Heart left ventricle (tissue), 16 donors: Measurements from ENCODE around the gene SH3BGRL3. TPM values are rescaled to one million over a fixed set of nuclear protein-coding genes. Genes with fewer than 3 reads are reported as not detected.

Experiments used
- ATAC-seq, 4 donors: fragments of 200-7000 bp; cut with Tn5 transposase; one replicate each; pipeline ENCODE4 v1.9.1; 2020 to 2022; ENCODE audit warnings: moderate library complexity in 4 of 4, mild to moderate bottlenecking in 3 of 4, moderate number of reproducible peaks in 1 of 4
- DNase-seq, 5 donors: peaks; one replicate each; pipeline ENCODE4 v3.0.0-alpha.2; 2020
- H3K27ac ChIP-seq, 12 donors: fragments of 200-600 bp; sonication (generic) in 4 of 12; one replicate each; pipeline versions ENCODE4 v1.5.0 to v1.8.0; 2016 to 2022; ENCODE audit warnings: mild to moderate bottlenecking in 2 of 12
- H3K27me3 ChIP-seq, 9 donors: fragments of 200-600 bp; sonication (generic) in 2 of 9; one replicate each; pipeline versions ENCODE4 v1.5.1 to v1.8.0; 2016 to 2022; ENCODE audit warnings: mild to moderate bottlenecking in 3 of 9
- H3K36me3 ChIP-seq, 9 donors: fragments of 200-600 bp; sonication (generic) in 2 of 9; one replicate each; pipeline versions ENCODE4 v1.5.0 to v1.8.0; 2018 to 2022; ENCODE audit warnings: mild to moderate bottlenecking in 2 of 9
- H3K4me1 ChIP-seq, 12 donors: fragments of 200-600 bp; sonication (generic) in 4 of 12; one replicate each; pipeline versions ENCODE4 v1.5.0 to v1.8.0; 2016 to 2022; ENCODE audit warnings: mild to moderate bottlenecking in 3 of 12
- H3K4me3 ChIP-seq, 12 donors: fragments of 200-600 bp; sonication (generic) in 4 of 12; one replicate each; pipeline versions ENCODE4 v1.5.0 to v1.8.0; 2017 to 2022; ENCODE audit warnings: mild to moderate bottlenecking in 9 of 12, moderate library complexity in 4 of 12
- H3K9me3 ChIP-seq, 12 donors: fragments of 200-600 bp; sonication (generic) in 4 of 12; one replicate each; pipeline versions ENCODE4 v1.5.0 to v1.8.0; 2016 to 2022; ENCODE audit warnings: mild to moderate bottlenecking in 1 of 12
- CTCF ChIP-seq, 12 donors: fragments of 200-600 bp; sonication (generic) in 4 of 12; IDR thresholded peaks; one replicate each; pipeline versions ENCODE4 v1.5.0 to v1.8.0; 2018 to 2022; ENCODE audit warnings: antibody characterized with exemption in 12 of 12, mild to moderate bottlenecking in 5 of 12
- POLR2A ChIP-seq, 2 donors: fragments of 450-650 bp; IDR thresholded peaks; one replicate each; pipeline ENCODE4 v1.6.1; 2017; ENCODE audit warnings: antibody characterized with exemption in 2 of 2, mild to moderate bottlenecking in 2 of 2, moderate library complexity in 2 of 2
- WGBS, 4 donors: extraction: QIAGEN DNeasy Blood & Tissue Kit in 2 of 4; methylation state at CpG; one replicate each; pipeline versions ENCODE4 v1.1.5 to v1.1.7; 2013 to 2018; 5-methylcytosine and 5-hydroxymethylcytosine counted together
- intact Hi-C, 10 donors: fragments of 100-400 bp; cut with DNase I; formaldehyde crosslinking; loops; one replicate each; pipeline versions ENCODE4 v1.11.1 to v1.14.2; 2022
- polyA plus RNA-seq, 2 donors: library from polyadenylated mRNA; stranded (reverse); fragments of 200-250 nt; gene quantifications; one replicate each; pipeline ENCODE4 v1.2.3, GENCODE V29; 2013
- total RNA-seq, 9 donors: library from RNA; depleted of rRNA in 2 of 9; stranded (reverse); fragments of >200 nt in 2 of 9; fragmentation: NEBNext Ultra II Directional in 3 of 9; extraction: Animal tissue kit (Norgen Biotek cat#: 25700) in 3 of 9; gene quantifications; one replicate each; pipeline versions ENCODE4 v1.1.0 to v1.2.4, GENCODE V29; 2016 to 2023
- donor health status: ischemic (EF 13 %, LVEDD 7.1; RV severe dilation, severe dysfunction).
- donor health status: healthy with polysubstance abuse.
- donor health status: DM: no; HTN: yes; CAD: no.
- donor health status: DM: no; HTN: no; CAD: no.
- donor health status: ischemic (EF 25% LVEDD 6.9; RV normal size, moderate dysfunction).
- donor health status: ischemic (EF 25% LVEDD 5.7; RV mildly dilated, moderate dysfunction).
- donor health status: healthy.
- donor health status: DM: yes; HTN: yes; CAD: no.
- donor health status: ischemic (EF 35%, LVEDD 5.7; RV mildly dilated, moderate dysfunction).
- donor health status: nonischemic (EF 11% LVEDD 7.7; RV severe dilation, severe dysfunction).
- donor health status: DM: yes; HTN: yes; CAD: no.
- donor health status: PGD.
- donor health status: ischemic (EF 29% LVEDD 5.4; RV normal size, mild dysfunction).
- donor health status: nonischemic (EF 23%, LVEDD 6.1; RV moderate dilation, normal function).

The SH3BGRL3 gene
- total and polyA plus RNA-seq, 11 donors: 22.4 to 234 (median 43.8) TPM

GRCh38 chr1:26285366-26286063, 5.6 kb downstream of the SH3BGRL3 start:
- peak in 7 of 12 donors; percentile 10 to 34 (median 26) for TF ChIP-seq CTCF (IDR thresholded peaks at IDR 0.05)
- no peak for TF ChIP-seq POLR2A (IDR thresholded peaks at IDR 0.05)
- intact Hi-C loops: loop anchor here in 5 of 10 donors (1.0 to 5.0 kb wide), 6 partner anchors 17 to 77 kb away; partner anchors contain the start of gene CD52 (in 1 of the 5)
- H3K9me3 ChIP-seq: no peaks in the 10 kb centered on the region
- peaks cover 0 to 12% (median 6%) of the 10 kb centered on the region in 9 donors for H3K36me3 ChIP-seq
- ATAC-seq (no peak), DNase-seq (peak in 1 of 5 donors; percentile 41)
- H3K4me1 ChIP-seq: peaks cover 9 to 100% (median 47%) of the 10 kb centered on the region in 12 donors
- 76 to 85% (median 82%) methylated on average over 16 to 19 of the region's 19 CpGs for WGBS, 4 donors
- H3K27ac ChIP-seq: peak overlapping the region in 11 of 12 donors; percentile 14 to 98 (median 47)
- H3K4me3 ChIP-seq: no peak overlapping the region
- H3K27me3 ChIP-seq: no peaks in the 10 kb centered on the region

GRCh38 chr1:26286064-26286416, 6.2 kb downstream of the SH3BGRL3 start:
- intact Hi-C loops: loop anchor here in 3 of 10 donors (1.0 to 5.0 kb wide), 4 partner anchors 17 to 76 kb away; no protein-coding TSS in a partner anchor
- Histone ChIP-seq H3K36me3 (peaks cover 0 to 9% (median 4%) of the 10 kb centered on the region in 9 donors), H3K4me3 (no peak overlapping the region), H3K4me1 (peaks cover 9 to 100% (median 46%) of the 10 kb centered on the region in 12 donors), H3K27ac (peak overlapping the region in 11 of 12 donors; percentile 26 to 98 (median 66)), H3K9me3 (no peaks in the 10 kb centered on the region), H3K27me3 (no peaks in the 10 kb centered on the region)
- 71 to 83% (median 78%) methylated on average over 2 of the region's 2 CpGs for WGBS, 4 donors
- no peak for DNase-seq
- no peak for ATAC-seq
- TF ChIP-seq CTCF (IDR thresholded peaks at IDR 0.05): no peak
- TF ChIP-seq POLR2A (IDR thresholded peaks at IDR 0.05): no peak

- H3K4me1 ChIP-seq: peaks cover 9 to 100% (median 37%) of the 10 kb centered on the region in 12 donors
- intact Hi-C loops: loop anchor here in 3 of 10 donors (2.0 to 5.0 kb wide), 3 partner anchors 16 to 75 kb away; no protein-coding TSS in a partner anchor
Observed at GRCh38 chr1:26287033-26287711, 7.3 kb downstream of the SH3BGRL3 start.

More at GRCh38 chr1:26287033-26287711, 7.3 kb downstream of the SH3BGRL3 start:
- Histone ChIP-seq H3K27me3 (no peaks in the 10 kb centered on the region), H3K9me3 (no peaks in the 10 kb centered on the region), H3K27ac (peak overlapping the region in 11 of 12 donors; percentile 26 to 98 (median 66)), H3K4me3 (peak overlapping the region in 1 of 12 donors; percentile 5), H3K36me3 (no peaks in the 10 kb centered on the region)
- TF ChIP-seq POLR2A (IDR thresholded peaks at IDR 0.05) (no peak), CTCF (IDR thresholded peaks at IDR 0.05) (no peak)
- ATAC-seq (peak; percentile 13 to 60 (median 52)), DNase-seq (peak in 2 of 5 donors; percentile 69 to 87)
- 35 to 49% (median 45%) methylated on average over 8 of the region's 8 CpGs for WGBS, 4 donors
